GM12892 (cell line): ENCODE results near the gene SULT1A3. TPM values are rescaled to one million over a fixed set of nuclear protein-coding genes. Genes with fewer than 3 reads are reported as not detected.
"Not testable (repeated sequence)": the region's sequence is repeated elsewhere in the genome, so short reads cannot be mapped to it uniquely, and the experiment has no call there.

ENCODE experiments used
- DNase-seq: peaks from one replicate; pipeline ENCODE4 v3.0.0; 2011; ENCODE audit not compliant: insufficient read length
- FAIRE-seq: peaks from 2 replicates; lab custom pipeline; 2011; peaks lifted over from hg19 to GRCh38; lab: Jason Lieb, UNC
- POLR2A ChIP-seq: IDR thresholded peaks from 2 replicates; pipeline ENCODE4 v1.6.1; 2011; ENCODE audit warnings: low read depth, low read length, control low read depth
- POLR2AphosphoS5 ChIP-seq: IDR thresholded peaks from 2 replicates; pipeline ENCODE4 v1.6.1; 2011; ENCODE audit warnings: low read depth, low read length, control low read depth
- TAF1 ChIP-seq: IDR thresholded peaks from 2 replicates; pipeline ENCODE4 v1.6.1; 2011; ENCODE audit warnings: low read depth, mild to moderate bottlenecking, control low read depth, low read length, borderline replicate concordance
- polyA plus RNA-seq: library from polyadenylated mRNA; unstranded; fragments of >200 nt; gene quantifications from one replicate; pipeline ENCODE4 v1.2.1, GENCODE V29; 2012; ENCODE audit warnings: missing spikeins, inconsistent platforms; ENCODE audit not compliant: missing spikeins

Gene SULT1A3
- polyA plus RNA-seq, result 10.0 TPM

DNA sequence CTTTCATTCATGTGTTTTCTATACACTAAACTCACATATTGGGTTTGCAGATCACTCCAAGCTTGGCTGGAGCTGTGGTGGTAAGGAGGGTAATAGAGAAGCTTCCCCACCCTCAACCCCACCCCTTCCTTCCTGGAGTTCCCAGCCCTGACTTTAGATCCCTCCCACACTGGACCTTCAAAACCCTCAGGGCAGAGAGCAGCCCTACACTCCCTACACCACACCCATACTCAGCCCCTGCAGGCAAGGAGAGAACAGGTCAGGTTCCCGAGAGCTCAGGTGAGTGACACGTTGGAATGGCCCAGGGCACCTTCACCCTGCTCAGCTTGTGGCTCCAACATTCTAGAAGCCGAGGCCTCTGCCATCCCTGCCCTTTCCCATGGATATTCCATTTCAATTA, at the start of gene SULT1A3:
TSS of gene SULT1A3 (plus strand) at position 207 of the 400 bp plus-strand sequence. CDS start 1,474 bp downstream, outside the sequence.
- FAIRE-seq, DNase-seq: not testable (repeated sequence)

- TF ChIP-seq POLR2AphosphoS5 (no peak), POLR2A (no peak), TAF1 (no peak)
- DNase-seq (no peak), FAIRE-seq (no peak)
Measured at GRCh38 chr16:30151091-30151490, 48.0 kb upstream of the SULT1A3 start.

DNA sequence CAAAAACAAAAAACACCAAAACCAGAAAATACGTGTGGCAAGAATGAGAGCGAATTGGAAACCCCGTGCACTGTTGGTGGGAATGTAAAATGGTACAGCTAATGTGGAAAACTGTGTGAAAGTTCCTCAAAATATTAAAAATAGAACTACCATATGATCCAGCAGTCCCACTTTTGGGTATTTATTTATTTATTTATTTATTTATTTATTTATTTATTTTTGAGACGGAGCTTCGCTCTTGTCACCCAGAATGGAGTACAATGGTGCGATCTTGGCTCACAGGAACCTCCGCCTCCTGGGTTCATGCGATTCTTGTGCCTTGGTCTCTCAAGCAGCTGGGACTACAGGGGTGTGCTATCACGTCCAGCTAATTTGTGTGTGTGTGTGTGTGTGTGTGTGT, 46.5 kb upstream of the SULT1A3 start:
- FAIRE-seq, result no peak
- no peak for DNase-seq
- no peak for TF ChIP-seq TAF1
- no peak for TF ChIP-seq POLR2A
- no peak for TF ChIP-seq POLR2AphosphoS5

DNA sequence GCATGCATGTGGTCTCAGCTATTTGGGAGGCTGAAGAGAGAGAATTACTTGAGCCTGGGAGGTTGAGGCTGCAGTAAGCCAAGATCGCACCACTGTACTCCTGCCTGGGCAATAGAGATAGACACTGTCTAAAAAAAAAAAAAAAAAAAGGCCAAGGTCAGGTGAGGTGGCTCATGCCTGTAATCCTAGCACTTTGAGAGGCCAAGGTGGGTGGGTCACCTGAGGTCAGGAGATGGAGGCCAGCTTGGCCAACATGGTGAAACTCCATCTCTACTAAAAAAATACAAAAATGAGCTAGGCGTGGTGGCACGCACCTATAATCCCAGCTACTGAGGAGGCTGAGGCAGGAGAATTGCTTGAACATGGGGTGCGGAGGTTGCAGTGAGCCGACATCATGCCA, 43.9 kb upstream of the SULT1A3 start:
- TF ChIP-seq POLR2AphosphoS5 (no peak), POLR2A (no peak), TAF1 (no peak)
- DNase-seq, result no peak
- no peak for FAIRE-seq

GRCh38 chr16:30157214-30157613, 41.8 kb upstream of the SULT1A3 start:
- DNase-seq (no peak), FAIRE-seq (no peak)
- TF ChIP-seq POLR2AphosphoS5 (no peak), TAF1 (no peak), POLR2A (no peak)

- FAIRE-seq (no peak), DNase-seq (no peak)
Measured at GRCh38 chr16:30163538-30163937, 35.5 kb upstream of the SULT1A3 start.

GRCh38 chr16:30166202-30166902, 32.7 kb upstream of the SULT1A3 start:
- DNase-seq (peak; percentile 57), FAIRE-seq (no peak)
- no peak for TF ChIP-seq POLR2A

More at GRCh38 chr16:30163538-30163937, 35.5 kb upstream of the SULT1A3 start:
- TF ChIP-seq POLR2A (no peak), TAF1 (no peak)

DNA sequence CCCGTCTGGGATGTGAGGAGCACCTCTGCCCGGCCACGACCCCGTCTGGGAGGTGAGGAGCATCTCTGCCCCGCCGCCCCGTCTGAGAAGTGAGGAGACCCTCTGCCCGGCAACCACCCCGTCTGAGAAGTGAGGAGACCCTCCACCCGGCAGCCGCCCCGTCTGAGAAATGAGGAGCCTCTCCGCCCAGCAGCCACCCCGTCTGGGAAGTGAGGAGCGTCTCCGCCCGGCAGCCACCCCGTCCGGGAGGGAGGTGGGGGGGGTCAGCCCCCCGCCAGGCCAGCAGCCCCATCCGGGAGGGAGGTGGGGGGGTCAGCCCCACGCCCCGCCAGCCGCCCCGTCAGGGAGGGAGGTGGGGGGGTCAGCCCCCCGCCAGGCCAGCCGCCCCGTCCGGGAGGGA, 30.3 kb upstream of the SULT1A3 start:
- not testable (repeated sequence) for FAIRE-seq, DNase-seq

DNA sequence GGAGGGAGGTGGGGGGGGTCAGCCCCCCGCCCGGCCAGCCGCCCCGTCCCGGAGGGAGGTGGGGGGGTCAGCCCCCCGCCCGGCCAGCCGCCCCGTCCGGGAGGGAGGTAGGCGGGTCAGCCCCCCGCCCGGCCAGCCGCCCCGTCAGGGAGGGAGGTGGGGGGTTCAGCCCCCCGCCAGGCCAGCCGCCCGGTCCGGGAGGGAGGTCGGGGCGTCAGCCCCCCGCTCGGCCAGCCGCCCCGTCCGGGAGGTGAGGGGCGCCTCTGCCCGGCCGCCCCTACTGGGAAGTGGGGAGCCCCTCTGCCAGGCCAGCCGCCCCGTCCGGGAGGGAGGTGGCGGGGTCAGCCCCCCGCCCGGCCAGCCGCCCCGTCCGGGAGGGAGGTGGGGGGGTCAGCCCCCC, 29.6 kb upstream of the SULT1A3 start:
- DNase-seq, FAIRE-seq: not testable (repeated sequence)

DNA sequence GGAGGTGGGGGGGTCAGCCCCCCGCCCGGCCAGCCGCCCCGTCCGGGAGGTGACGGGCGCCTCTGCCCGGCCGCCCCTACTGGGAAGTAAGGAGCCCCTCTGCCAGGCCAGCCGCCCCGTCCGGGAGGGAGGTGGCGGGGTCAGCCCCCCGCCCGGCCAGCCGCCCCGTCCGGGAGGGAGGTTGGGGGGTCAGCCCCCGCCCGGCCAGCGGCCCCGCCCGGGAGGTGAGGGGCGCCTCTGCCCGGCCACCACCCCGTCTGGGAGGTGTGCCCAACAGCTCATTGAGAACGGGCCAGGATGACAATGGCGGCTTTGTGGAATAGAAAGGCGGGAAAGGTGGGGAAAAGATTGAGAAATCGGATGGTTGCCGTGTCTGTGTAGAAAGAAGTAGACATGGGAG, 28.9 kb upstream of the SULT1A3 start:
- not testable (repeated sequence) for FAIRE-seq

DNA sequence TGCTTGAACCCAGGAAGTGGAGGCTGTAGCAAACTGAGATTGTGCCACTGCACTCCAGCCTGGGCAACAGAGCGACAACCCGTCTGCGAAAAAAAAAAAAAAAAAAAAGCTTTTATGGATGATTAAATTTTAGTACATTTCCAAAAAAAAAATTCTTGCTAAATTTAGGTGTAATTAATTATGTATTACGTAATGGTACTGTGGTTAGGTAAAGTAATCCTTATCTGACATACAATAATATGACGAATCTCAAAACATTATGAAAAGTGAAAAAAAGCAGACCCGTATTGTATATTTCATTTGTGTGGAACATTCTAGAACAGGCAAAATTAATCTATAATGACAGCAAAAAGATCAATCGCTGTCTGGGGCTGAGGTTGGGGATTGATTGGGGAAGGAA, 26.0 kb upstream of the SULT1A3 start:
- DNase-seq (no peak), FAIRE-seq (no peak)
- TF ChIP-seq POLR2A (no peak), TAF1 (no peak), POLR2AphosphoS5 (no peak)

More for the DNA sequence above, 28.9 kb upstream of the SULT1A3 start:
- DNase-seq, result not testable (repeated sequence)

GRCh38 chr16:30176876-30177275, 22.2 kb upstream of the SULT1A3 start:
- not testable (repeated sequence) for DNase-seq

GRCh38 chr16:30179195-30179594, 19.9 kb upstream of the SULT1A3 start:
- FAIRE-seq (no peak), DNase-seq (no peak)
- TF ChIP-seq POLR2A (no peak), POLR2AphosphoS5 (no peak), TAF1 (no peak)

More at GRCh38 chr16:30176876-30177275, 22.2 kb upstream of the SULT1A3 start:
- FAIRE-seq, result not testable (repeated sequence)

- TF ChIP-seq TAF1, result no peak
- no peak for TF ChIP-seq POLR2AphosphoS5
- no peak for TF ChIP-seq POLR2A
- FAIRE-seq (no peak), DNase-seq (no peak)
Measured at GRCh38 chr16:30179931-30180330, 19.1 kb upstream of the SULT1A3 start.
